Ramos (cell line): Measurements from ENCODE around the gene KIAA1217.

Experiments
- in situ Hi-C: fragments of 300-500 bp; cut with MboI; formaldehyde crosslinking; loops from one replicate; pipeline ENCODE4 v1.14.3; 2022; ENCODE audit warnings: low sequenced_read_pairs; ENCODE audit not compliant: unreplicated experiment

Gene KIAA1217

GRCh38 chr10:24453973-24454372 is 245.0 kb downstream of the KIAA1217 start:
- in situ Hi-C loops, result no loop called here

GRCh38 chr10:24455447-24455846 is 246.5 kb downstream of the KIAA1217 start:
- in situ Hi-C loops, result no loop called here

GRCh38 chr10:24456322-24456721 is 247.4 kb downstream of the KIAA1217 start:
- in situ Hi-C loops, result no loop called here

GRCh38 chr10:24457661-24458318 is 248.9 kb downstream of the KIAA1217 start:
- in situ Hi-C loops, result no loop called here

- in situ Hi-C loops, result no loop called here
Measured at GRCh38 chr10:24459836-24460235, 250.9 kb downstream of the KIAA1217 start.

- in situ Hi-C loops, result no loop called here
Measured at GRCh38 chr10:24462291-24462813, 253.4 kb downstream of the KIAA1217 start.

- in situ Hi-C loops, result no loop called here
Measured at GRCh38 chr10:24462889-24463552, 254.1 kb downstream of the KIAA1217 start.

GRCh38 chr10:24463611-24464426 is 254.9 kb downstream of the KIAA1217 start:
- in situ Hi-C loops, result no loop called here

GRCh38 chr10:24465124-24465874 is 256.4 kb downstream of the KIAA1217 start:
- in situ Hi-C loops, result no loop called here

- in situ Hi-C loops, result no loop called here
Measured at GRCh38 chr10:24465891-24466818, 257.2 kb downstream of the KIAA1217 start.

- in situ Hi-C loops, result no loop called here
Measured at GRCh38 chr10:24467136-24467535, 258.2 kb downstream of the KIAA1217 start.

- in situ Hi-C loops, result no loop called here
Measured at GRCh38 chr10:24467605-24468004, 258.7 kb downstream of the KIAA1217 start.

- in situ Hi-C loops, result no loop called here
Measured at GRCh38 chr10:24468281-24468751, 259.4 kb downstream of the KIAA1217 start.

GRCh38 chr10:24469993-24470392 is 261.1 kb downstream of the KIAA1217 start:
- in situ Hi-C loops, result no loop called here

- in situ Hi-C loops, result no loop called here
Measured at GRCh38 chr10:24475598-24475997, 266.7 kb downstream of the KIAA1217 start.

- in situ Hi-C loops, result no loop called here
Measured at GRCh38 chr10:24476913-24477701, 268.2 kb downstream of the KIAA1217 start.

- in situ Hi-C loops, result no loop called here
Measured at GRCh38 chr10:24477915-24478314, 269.0 kb downstream of the KIAA1217 start.

- in situ Hi-C loops, result no loop called here
Measured at GRCh38 chr10:24479806-24480205, 270.9 kb downstream of the KIAA1217 start.
